KOPT-K1 (cell line): ENCODE measurements around the gene EGLN3.
"Not testable (repeated sequence)": the region's sequence is repeated elsewhere in the genome, so short reads cannot be mapped to it uniquely, and the experiment has no call there.

ENCODE experiments used
- H3K27ac ChIP-seq: fragments of 200-600 bp; sonication (generic); 2 replicates; pipeline ENCODE4 v1.5.1; 2016; ENCODE audit warnings: antibody characterized with exemption, mild to moderate bottlenecking, low read depth, low read length; ENCODE audit not compliant: poor library complexity, severe bottlenecking
- H3K36me3 ChIP-seq: fragments of 200-600 bp; sonication (generic); 2 replicates; pipeline ENCODE4 v1.5.1; 2017; ENCODE audit warnings: antibody characterized with exemption, mild to moderate bottlenecking, low read length, moderate library complexity; ENCODE audit not compliant: insufficient read depth
- H3K9me3 ChIP-seq: fragments of 200-600 bp; sonication (generic); 2 replicates; pipeline ENCODE4 v1.5.1; 2017; ENCODE audit warnings: antibody characterized with exemption, low read length, mild to moderate bottlenecking; ENCODE audit not compliant: insufficient read depth, poor library complexity, severe bottlenecking

Gene EGLN3

DNA sequence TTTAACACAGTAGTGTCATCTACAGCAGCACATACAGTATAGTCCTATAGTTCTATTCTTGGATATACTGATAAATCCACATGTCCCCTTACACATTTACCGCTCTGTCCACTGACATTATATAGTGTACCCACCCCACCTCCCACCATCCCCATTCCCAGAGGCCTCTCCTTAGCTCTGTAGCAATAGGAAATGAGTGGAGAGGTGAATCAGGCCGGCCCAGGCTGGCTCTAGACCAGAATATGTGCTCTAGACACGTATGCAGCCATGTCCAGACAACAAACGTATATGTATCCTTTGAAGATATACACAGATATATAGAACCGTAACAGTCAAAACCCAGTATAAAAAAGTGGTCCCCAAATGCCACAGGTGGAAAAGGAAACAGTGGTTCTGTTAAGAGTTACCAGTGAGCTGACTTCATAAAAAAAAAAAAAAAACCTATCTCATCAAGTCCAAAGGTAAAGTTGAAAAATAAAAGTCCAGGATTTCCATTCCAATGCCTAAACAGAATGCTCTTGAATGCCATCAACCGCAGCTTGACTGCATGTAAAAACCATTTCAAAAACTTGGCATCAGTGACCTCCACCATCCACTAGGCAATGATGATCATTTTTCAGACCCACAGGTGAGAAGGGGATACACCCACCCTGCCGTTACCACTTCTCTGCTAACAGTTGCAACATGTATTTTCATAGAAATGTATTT lies 16.7 kb downstream of the EGLN3 start:
- peaks cover 6% of the 10 kb centered on the region; the same call in 1 of the 2 replicates for H3K36me3 ChIP-seq
- H3K9me3 ChIP-seq, result no peaks in the 10 kb centered on the region
- no peak overlapping the region for H3K27ac ChIP-seq

DNA sequence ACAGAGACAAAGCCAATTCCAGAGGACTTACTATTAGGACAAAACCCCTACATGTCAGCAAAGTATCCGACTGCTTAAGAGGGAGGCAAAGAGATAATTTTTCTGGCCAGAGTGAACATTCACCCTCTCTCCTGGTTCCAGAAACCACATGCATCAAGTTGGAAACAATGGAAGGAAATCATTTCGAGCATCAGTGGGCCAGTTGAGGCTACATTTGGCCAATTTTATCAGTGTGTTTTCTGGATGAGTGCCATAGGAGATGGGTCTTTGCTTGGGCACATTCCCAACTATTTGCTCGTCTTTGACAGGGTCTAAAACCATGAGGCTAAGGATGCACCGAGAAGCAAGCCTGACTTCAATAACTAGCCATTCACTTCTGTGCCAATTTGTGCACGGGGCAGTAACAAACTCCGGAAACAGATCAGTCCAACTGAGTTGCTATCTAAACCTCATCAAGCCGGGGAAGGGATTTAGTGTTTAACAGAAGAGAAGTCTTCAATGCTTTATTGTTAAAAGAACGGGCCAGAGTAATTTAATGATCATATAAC lies 17.4 kb downstream of the EGLN3 start:
- Histone ChIP-seq H3K27ac (no peak overlapping the region), H3K36me3 (peaks cover 13% of the 10 kb centered on the region), H3K9me3 (no peaks in the 10 kb centered on the region)

- Histone ChIP-seq H3K27ac (no peak overlapping the region), H3K36me3 (peaks cover 19% of the 10 kb centered on the region), H3K9me3 (no peaks in the 10 kb centered on the region)
Measured at GRCh38 chr14:33932576-33933345, 18.1 kb downstream of the EGLN3 start.

DNA sequence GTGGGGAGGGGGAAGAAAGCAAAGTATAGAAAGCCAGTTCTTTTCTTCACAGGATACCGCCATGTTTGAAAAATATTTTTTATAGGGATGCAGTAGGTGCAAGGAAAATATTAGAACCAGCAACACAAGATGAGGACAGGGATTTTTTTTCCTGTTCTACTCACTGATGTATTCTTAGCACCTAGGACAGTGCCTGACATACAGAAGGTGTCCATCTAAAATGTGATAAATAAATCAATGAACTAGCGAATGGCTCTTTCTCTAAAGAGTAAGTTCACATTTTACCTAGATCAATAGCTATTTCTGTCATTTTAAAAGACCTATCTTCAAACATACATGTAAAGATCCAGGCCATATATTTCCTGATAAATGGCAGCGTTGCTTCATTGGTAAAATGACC lies 18.8 kb downstream of the EGLN3 start:
- peaks cover 24% of the 10 kb centered on the region for H3K36me3 ChIP-seq
- no peaks in the 10 kb centered on the region for H3K9me3 ChIP-seq
- no peak overlapping the region for H3K27ac ChIP-seq

DNA sequence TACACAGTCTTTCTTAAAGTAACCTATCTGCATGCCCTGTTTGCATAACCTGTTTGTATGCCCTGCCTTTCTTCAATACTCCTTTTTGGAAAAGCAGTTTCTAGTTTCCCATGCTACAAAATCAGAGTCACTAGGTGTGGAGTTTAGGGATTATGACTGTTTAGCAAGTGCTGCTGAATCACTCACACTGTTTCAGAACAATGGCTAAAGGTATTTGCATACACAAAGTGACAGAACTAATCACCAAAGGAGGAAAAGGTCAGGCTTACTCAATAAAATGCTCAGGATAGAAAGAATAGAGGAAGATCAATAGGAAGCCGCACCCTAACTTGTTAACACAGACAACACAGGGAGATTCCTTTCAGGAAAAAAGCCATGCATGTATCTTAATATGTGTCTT lies 19.4 kb downstream of the EGLN3 start:
- no peak overlapping the region for H3K27ac ChIP-seq
- peaks cover 29% of the 10 kb centered on the region for H3K36me3 ChIP-seq
- H3K9me3 ChIP-seq, result no peaks in the 10 kb centered on the region

GRCh38 chr14:33930439-33930838 lies 20.4 kb downstream of the EGLN3 start:
- Histone ChIP-seq H3K9me3 (no peaks in the 10 kb centered on the region), H3K36me3 (peaks cover 38% of the 10 kb centered on the region), H3K27ac (no peak overlapping the region)

DNA sequence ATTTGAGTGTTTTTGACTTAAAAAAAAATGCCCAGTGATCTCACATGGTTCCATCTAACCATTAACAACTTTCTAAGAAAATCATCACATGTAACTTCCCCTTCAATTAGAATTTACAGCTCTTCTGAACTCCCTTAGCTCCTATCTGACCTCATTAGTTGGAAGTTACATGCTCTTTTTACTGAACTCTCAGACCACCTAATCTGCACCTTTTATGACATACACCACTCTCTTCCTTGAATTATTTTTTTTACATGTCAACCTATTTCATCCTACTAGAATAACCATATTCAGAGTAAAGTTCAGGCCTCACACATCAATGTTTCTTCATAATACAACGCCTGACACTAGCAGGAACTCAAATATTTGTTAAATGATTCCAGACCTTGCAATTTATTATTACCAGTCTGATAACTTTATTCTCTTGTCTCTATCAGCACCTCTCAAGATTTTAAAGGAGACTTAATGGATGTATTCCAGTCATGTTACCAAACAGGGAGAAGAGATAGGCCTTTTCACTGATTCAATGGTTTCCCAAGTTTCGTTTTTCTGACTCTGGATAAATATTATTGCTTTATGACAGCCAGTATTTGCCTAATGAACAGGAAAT lies 21.0 kb downstream of the EGLN3 start:
- Histone ChIP-seq H3K27ac (no peak overlapping the region), H3K9me3 (no peaks in the 10 kb centered on the region), H3K36me3 (peaks cover 43% of the 10 kb centered on the region)

DNA sequence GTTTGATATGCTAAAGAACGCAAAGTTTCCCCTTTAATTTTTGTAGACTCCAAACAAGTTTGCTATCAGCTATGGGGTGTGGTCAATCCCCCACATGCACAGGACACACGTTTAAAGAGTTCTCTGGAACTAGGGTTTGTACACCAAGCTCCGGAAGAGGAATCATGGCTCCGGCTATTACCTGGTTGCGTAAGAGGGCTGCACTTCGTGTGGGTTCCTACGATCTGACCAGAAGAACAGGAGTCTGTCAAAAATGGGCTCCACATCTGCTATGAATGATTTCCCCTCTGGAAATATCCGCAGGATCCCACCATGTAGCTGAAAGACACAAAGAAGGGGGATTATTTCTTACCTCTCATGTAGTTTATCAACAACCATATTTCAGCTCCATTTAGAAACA lies 22.0 kb downstream of the EGLN3 start:
- Histone ChIP-seq H3K9me3 (no peaks in the 10 kb centered on the region), H3K36me3 (peaks cover 44% of the 10 kb centered on the region), H3K27ac (no peak overlapping the region)

GRCh38 chr14:33927944-33928343 lies 22.9 kb downstream of the EGLN3 start:
- Histone ChIP-seq H3K36me3 (peaks cover 44% of the 10 kb centered on the region), H3K27ac (no peak overlapping the region), H3K9me3 (no peaks in the 10 kb centered on the region)

GRCh38 chr14:33926967-33927366 lies 23.9 kb downstream of the EGLN3 start:
- not testable (repeated sequence) for H3K27ac ChIP-seq, H3K9me3 ChIP-seq
- peaks cover 44% of the 10 kb centered on the region for H3K36me3 ChIP-seq

- Histone ChIP-seq H3K36me3 (peaks cover 44% of the 10 kb centered on the region), H3K9me3 (no peaks in the 10 kb centered on the region), H3K27ac (no peak overlapping the region)
Measured at GRCh38 chr14:33925946-33926345, 24.9 kb downstream of the EGLN3 start.

GRCh38 chr14:33925235-33925634 lies 25.6 kb downstream of the EGLN3 start:
- H3K36me3 ChIP-seq, result peaks cover 41% of the 10 kb centered on the region
- no peak overlapping the region for H3K27ac ChIP-seq
- no peaks in the 10 kb centered on the region for H3K9me3 ChIP-seq

DNA sequence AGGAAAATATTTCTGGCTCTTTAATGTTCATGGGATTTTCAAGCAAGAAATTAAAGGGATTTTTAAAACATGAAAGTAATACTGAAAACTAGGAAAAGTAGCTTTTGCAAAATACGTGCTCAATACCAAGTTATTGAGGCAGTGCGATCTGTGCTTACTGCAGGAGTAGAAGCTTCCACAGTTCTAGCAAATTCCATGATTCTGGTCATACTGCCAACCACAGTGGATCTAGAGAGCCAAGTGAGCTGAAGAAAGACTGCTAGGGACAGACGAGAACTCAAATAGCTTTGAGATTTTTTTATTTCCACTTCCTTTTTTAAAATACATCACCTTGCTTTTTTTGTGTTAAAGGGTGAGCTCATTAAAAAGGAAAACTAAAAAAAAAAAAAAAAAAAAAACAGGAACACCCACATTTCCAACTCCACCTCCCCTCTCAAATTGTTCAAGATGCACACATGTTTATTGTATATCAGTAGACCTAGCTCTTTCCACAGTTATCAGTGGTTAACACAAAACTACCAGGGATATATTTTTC lies 26.2 kb downstream of the EGLN3 start:
- Histone ChIP-seq H3K27ac (no peak overlapping the region), H3K9me3 (no peaks in the 10 kb centered on the region), H3K36me3 (peaks cover 40% of the 10 kb centered on the region)

- Histone ChIP-seq H3K9me3 (no peaks in the 10 kb centered on the region), H3K27ac (no peak overlapping the region), H3K36me3 (peaks cover 20% of the 10 kb centered on the region; the same call in 1 of the 2 replicates)
Measured at GRCh38 chr14:33922125-33922524, 28.7 kb downstream of the EGLN3 start.

GRCh38 chr14:33918256-33918655 lies 32.6 kb downstream of the EGLN3 start:
- H3K9me3 ChIP-seq, result no peaks in the 10 kb centered on the region
- H3K36me3 ChIP-seq, result no peaks in the 10 kb centered on the region
- H3K27ac ChIP-seq, result no peak overlapping the region
